ACC112 (cell line): Measurements from ENCODE around the gene FAM234A.
"Not testable (repeated sequence)": the region's sequence is repeated elsewhere in the genome, so short reads cannot be mapped to it uniquely, and the experiment has no call there.

Experiments used
- H2AFZ ChIP-seq: fragments of 200-600 bp; sonication (generic); one replicate; pipeline ENCODE4 v1.6.0; 2017; ENCODE audit warnings: antibody characterized with exemption, low read length; ENCODE audit not compliant: unreplicated experiment
- H3K27ac ChIP-seq: fragments of 200-600 bp; sonication (generic); 2 replicates; pipeline ENCODE4 v1.5.1; 2014; ENCODE audit warnings: low read depth, mild to moderate bottlenecking, antibody characterized with exemption, low read length, moderate library complexity
- H3K27me3 ChIP-seq: fragments of 200-600 bp; sonication (generic); 2 replicates; pipeline ENCODE4 v1.6.1; 2014; ENCODE audit warnings: mild to moderate bottlenecking, antibody characterized with exemption, low read length, moderate library complexity, mixed read lengths; ENCODE audit not compliant: insufficient read depth
- H3K36me3 ChIP-seq: fragments of 200-600 bp; sonication (generic); 2 replicates; pipeline ENCODE4 v1.6.1; 2016; ENCODE audit warnings: mild to moderate bottlenecking, antibody characterized with exemption, low read length, moderate library complexity, mixed read lengths; ENCODE audit not compliant: insufficient read depth
- H3K4me1 ChIP-seq: fragments of 200-600 bp; sonication (generic); one replicate; pipeline ENCODE4 v1.6.1; 2016; ENCODE audit warnings: low read length, mixed read lengths; ENCODE audit not compliant: insufficient read depth, unreplicated experiment, control insufficient read depth
- H3K4me3 ChIP-seq: fragments of 200-600 bp; sonication (generic); 2 replicates; pipeline ENCODE4 v1.5.1; 2014; ENCODE audit warnings: mild to moderate bottlenecking, low read depth, low read length
- H3K79me2 ChIP-seq: fragments of 200-600 bp; sonication (generic); one replicate; pipeline ENCODE4 v1.6.0; 2016; ENCODE audit warnings: low read length; ENCODE audit not compliant: control insufficient read depth, unreplicated experiment, insufficient read depth

Gene FAM234A

DNA sequence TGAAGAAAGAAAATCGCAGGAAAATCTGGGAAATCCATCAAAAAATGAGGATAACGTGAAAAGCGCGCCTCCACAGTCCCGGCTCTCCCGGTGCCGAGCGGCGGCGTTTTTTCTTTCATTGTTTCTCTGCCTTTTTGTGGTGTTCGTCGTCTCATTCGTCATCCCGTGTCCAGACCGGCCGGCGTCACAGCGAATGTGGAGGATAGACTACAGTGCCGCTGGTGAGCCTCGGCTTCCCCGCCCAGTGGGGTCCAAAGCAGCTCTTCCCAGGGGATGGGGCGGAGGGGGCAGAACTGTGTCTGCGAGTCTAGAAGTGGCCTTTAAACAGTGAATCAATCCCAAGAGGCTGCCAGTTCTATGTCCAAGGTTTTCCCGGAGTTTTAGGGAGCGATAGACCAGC, 19.8 kb downstream of the FAM234A start:
- Histone ChIP-seq H3K4me1 (no peaks in the 10 kb centered on the region), H3K36me3 (peaks cover 6% of the 10 kb centered on the region; the same call in 1 of the 2 replicates), H3K79me2 (no peaks in the 10 kb centered on the region), H3K27me3 (no peaks in the 10 kb centered on the region), H3K4me3 (no peak overlapping the region), H3K27ac (no peak overlapping the region), H2AFZ (no peak overlapping the region)

- Histone ChIP-seq H3K4me3 (no peak overlapping the region), H3K79me2 (no peaks in the 10 kb centered on the region), H3K27ac (no peak overlapping the region), H2AFZ (no peak overlapping the region), H3K36me3 (peaks cover 6% of the 10 kb centered on the region; the same call in 1 of the 2 replicates), H3K4me1 (no peaks in the 10 kb centered on the region), H3K27me3 (no peaks in the 10 kb centered on the region)
These were observed 20.6 kb downstream of the FAM234A start for GRCh38 chr16:255183-255582.

- not testable (repeated sequence) for H3K27ac ChIP-seq, H3K79me2 ChIP-seq, H2AFZ ChIP-seq, H3K27me3 ChIP-seq, H3K4me3 ChIP-seq, H3K4me1 ChIP-seq, H3K36me3 ChIP-seq
These were observed 23.5 kb downstream of the FAM234A start for GRCh38 chr16:258091-258490.

GRCh38 chr16:259226-259625, 24.6 kb downstream of the FAM234A start:
- no peaks in the 10 kb centered on the region for H3K79me2 ChIP-seq
- H3K4me3 ChIP-seq = no peak overlapping the region
- H2AFZ ChIP-seq = no peak overlapping the region
- H3K27me3 ChIP-seq = no peaks in the 10 kb centered on the region
- H3K4me1 ChIP-seq = no peaks in the 10 kb centered on the region
- peaks cover 6% of the 10 kb centered on the region; the same call in 1 of the 2 replicates for H3K36me3 ChIP-seq
- no peak overlapping the region for H3K27ac ChIP-seq

GRCh38 chr16:259814-260253, 25.2 kb downstream of the FAM234A start:
- Histone ChIP-seq H2AFZ (no peak overlapping the region), H3K4me3 (no peak overlapping the region), H3K4me1 (no peaks in the 10 kb centered on the region), H3K27ac (no peak overlapping the region), H3K79me2 (no peaks in the 10 kb centered on the region), H3K36me3 (peaks cover 6% of the 10 kb centered on the region; the same call in 1 of the 2 replicates), H3K27me3 (no peaks in the 10 kb centered on the region)

- Histone ChIP-seq H3K27ac (no peak overlapping the region), H3K79me2 (no peaks in the 10 kb centered on the region), H3K4me1 (no peaks in the 10 kb centered on the region), H3K4me3 (no peak overlapping the region), H3K27me3 (no peaks in the 10 kb centered on the region), H2AFZ (no peak overlapping the region), H3K36me3 (peaks cover 6% of the 10 kb centered on the region; the same call in 1 of the 2 replicates)
These were observed 25.7 kb downstream of the FAM234A start for GRCh38 chr16:260326-260725.

DNA sequence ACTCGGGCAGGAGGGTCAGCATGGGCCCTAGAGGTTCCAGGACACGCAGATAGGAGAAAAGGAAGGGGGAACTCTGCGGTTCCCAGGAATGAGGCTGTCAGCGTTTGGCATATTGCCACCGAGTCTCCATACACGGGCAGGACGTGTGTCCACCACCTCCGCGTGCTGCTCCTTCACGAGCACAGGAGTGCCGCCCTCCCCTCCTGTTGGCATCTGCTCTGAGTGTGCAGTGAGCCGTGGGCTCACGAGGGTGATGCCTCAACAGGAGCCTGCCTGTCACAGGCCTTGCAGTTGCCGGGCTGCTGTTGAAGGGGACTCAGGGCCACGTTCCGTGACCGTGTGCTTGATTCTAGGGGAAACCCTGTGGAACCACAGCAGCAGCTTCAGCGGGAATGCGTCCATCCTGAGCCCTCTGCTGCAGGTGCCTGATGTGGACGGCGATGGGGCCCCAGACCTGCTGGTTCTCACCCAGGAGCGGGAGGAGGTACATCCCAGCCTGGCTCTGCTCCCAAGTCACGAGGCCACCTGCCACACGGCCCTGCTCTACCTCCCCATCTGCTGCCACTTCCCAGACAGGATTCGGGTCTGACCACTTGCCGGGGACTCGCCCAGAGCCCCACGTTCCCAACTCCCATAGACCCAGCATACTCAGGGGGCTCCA, 26.5 kb downstream of the FAM234A start:
- Histone ChIP-seq H3K27ac (no peak overlapping the region), H3K4me3 (no peak overlapping the region), H3K4me1 (no peaks in the 10 kb centered on the region), H2AFZ (no peak overlapping the region), H3K36me3 (peaks cover 1% of the 10 kb centered on the region; the same call in 1 of the 2 replicates), H3K27me3 (no peaks in the 10 kb centered on the region), H3K79me2 (no peaks in the 10 kb centered on the region)

DNA sequence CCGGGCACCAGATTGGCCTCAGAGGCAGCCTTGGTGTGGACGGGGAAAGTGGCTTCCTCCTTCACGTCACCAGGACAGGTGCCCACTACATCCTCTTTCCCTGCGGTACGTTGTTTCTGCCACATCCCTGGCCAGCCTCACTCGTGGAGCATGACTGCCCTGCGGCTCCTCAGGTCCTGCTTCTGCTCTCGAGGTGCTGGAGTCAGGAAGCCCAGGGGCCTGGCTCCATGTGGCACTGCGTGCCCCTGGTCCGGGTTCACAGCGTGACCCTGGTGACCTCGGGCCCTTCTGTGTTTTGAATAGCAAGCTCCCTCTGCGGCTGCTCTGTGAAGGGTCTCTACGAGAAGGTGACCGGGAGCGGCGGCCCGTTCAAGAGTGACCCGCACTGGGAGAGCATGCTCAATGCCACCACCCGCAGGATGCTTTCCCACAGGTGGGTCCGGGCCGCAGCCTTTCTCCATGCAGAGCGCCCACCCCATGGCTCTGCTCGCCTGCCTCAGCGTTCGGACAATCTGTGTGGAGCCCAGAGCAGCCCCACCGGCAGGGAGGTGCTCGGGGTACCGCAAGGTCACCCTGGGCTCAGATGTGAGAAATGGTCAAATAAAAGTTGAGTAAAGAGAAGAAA, 27.6 kb downstream of the FAM234A start:
- H3K36me3 ChIP-seq = no peaks in the 10 kb centered on the region
- no peaks in the 10 kb centered on the region for H3K4me1 ChIP-seq
- no peak overlapping the region for H3K4me3 ChIP-seq
- no peak overlapping the region for H3K27ac ChIP-seq
- H3K79me2 ChIP-seq = no peaks in the 10 kb centered on the region
- H2AFZ ChIP-seq = no peak overlapping the region
- no peaks in the 10 kb centered on the region for H3K27me3 ChIP-seq

- Histone ChIP-seq H3K36me3 (no peaks in the 10 kb centered on the region), H2AFZ (no peak overlapping the region), H3K27me3 (no peaks in the 10 kb centered on the region), H3K79me2 (no peaks in the 10 kb centered on the region), H3K4me1 (no peaks in the 10 kb centered on the region), H3K4me3 (no peak overlapping the region), H3K27ac (no peak overlapping the region)
These were observed 28.7 kb downstream of the FAM234A start for GRCh38 chr16:263182-263774.

- Histone ChIP-seq H3K79me2 (no peaks in the 10 kb centered on the region), H2AFZ (no peak overlapping the region), H3K27ac (no peak overlapping the region), H3K27me3 (no peaks in the 10 kb centered on the region), H3K36me3 (no peaks in the 10 kb centered on the region), H3K4me1 (no peaks in the 10 kb centered on the region), H3K4me3 (no peak overlapping the region)
These were observed 29.3 kb downstream of the FAM234A start for GRCh38 chr16:263944-264343.
